Small intestine (tissue), 7 donors: ENCODE data around the gene C18orf63. TPM values are rescaled to one million over a fixed set of nuclear protein-coding genes. Genes with fewer than 3 reads are reported as not detected.
A peak's percentile ranks its signal among the peaks of the same experiment; 100 is the strongest.
"Not testable (repeated sequence)": the region's sequence is repeated elsewhere in the genome, so short reads cannot be mapped to it uniquely, and the experiment has no call there.

ENCODE experiments used
- DNase-seq, 2 donors: peaks; one replicate each; pipeline versions ENCODE4 v3.0.0 to v3.0.0-alpha.2; 2013
- FAIRE-seq: peaks from 2 replicates; lab custom pipeline; 2012; peaks lifted over from hg19 to GRCh38; lab: Jason Lieb, UNC
- H3K27ac ChIP-seq, 3 donors: one replicate each; pipeline ENCODE4 v1.5.1; 2013; ENCODE audit warnings: low read length in 2 of 3, mild to moderate bottlenecking in 2 of 3, control low read depth in 1 of 3, inconsistent platforms in 1 of 3, low read depth in 1 of 3, moderate library complexity in 1 of 3
- H3K27me3 ChIP-seq, 3 donors: one replicate each; pipeline ENCODE4 v1.6.1; 2013; ENCODE audit warnings: low read length in 3 of 3, inconsistent platforms in 1 of 3; ENCODE audit not compliant: control insufficient read depth in 3 of 3, insufficient read depth in 3 of 3
- H3K36me3 ChIP-seq, 3 donors: one replicate each; pipeline ENCODE4 v1.6.1; 2013; ENCODE audit warnings: low read length in 3 of 3, inconsistent platforms in 1 of 3, low read depth in 1 of 3, mild to moderate bottlenecking in 1 of 3, moderate library complexity in 1 of 3; ENCODE audit not compliant: control insufficient read depth in 3 of 3, insufficient read depth in 2 of 3
- H3K4me1 ChIP-seq, 3 donors: one replicate each; pipeline ENCODE4 v1.6.1; 2013; ENCODE audit warnings: low read length in 2 of 3, inconsistent platforms in 1 of 3, low read depth in 1 of 3, mild to moderate bottlenecking in 1 of 3, moderate library complexity in 1 of 3; ENCODE audit not compliant: control insufficient read depth in 3 of 3, insufficient read depth in 2 of 3
- H3K4me3 ChIP-seq, 3 donors: one replicate each; pipeline ENCODE4 v1.5.1; 2013; ENCODE audit warnings: low read length in 3 of 3, control low read depth in 1 of 3, inconsistent platforms in 1 of 3, low read depth in 1 of 3, mild to moderate bottlenecking in 1 of 3, moderate library complexity in 1 of 3
- H3K9me3 ChIP-seq, 2 donors: one replicate each; pipeline ENCODE4 v1.6.1; 2013; ENCODE audit warnings: low read depth in 1 of 2, low read length in 1 of 2; ENCODE audit not compliant: control insufficient read depth in 2 of 2, insufficient read depth in 1 of 2
- WGBS, 3 donors: extraction: QIAGEN DNeasy Blood & Tissue Kit; methylation state at CpG; one replicate each; pipeline ENCODE4 v1.1.7; 2013; 5-methylcytosine and 5-hydroxymethylcytosine counted together
- polyA plus RNA-seq, 4 donors: library from polyadenylated mRNA; stranded (reverse) in 3 of 4; unstranded in 1 of 4; fragments of 200-250 nt in 3 of 4; fragments of 120-200 nt in 1 of 4; gene quantifications; one replicate each; pipeline versions ENCODE4 v1.2.1 to v1.2.3, GENCODE V29; 2013
- donor health status: healthy with polysubstance abuse.
- donor health status: control.
- donor health status: control.
- donor health status: Bipolar disorder and iron deficiency.
- donor health status: healthy.

The C18orf63 gene
- polyA plus RNA-seq, 4 donors: not detected

DNA sequence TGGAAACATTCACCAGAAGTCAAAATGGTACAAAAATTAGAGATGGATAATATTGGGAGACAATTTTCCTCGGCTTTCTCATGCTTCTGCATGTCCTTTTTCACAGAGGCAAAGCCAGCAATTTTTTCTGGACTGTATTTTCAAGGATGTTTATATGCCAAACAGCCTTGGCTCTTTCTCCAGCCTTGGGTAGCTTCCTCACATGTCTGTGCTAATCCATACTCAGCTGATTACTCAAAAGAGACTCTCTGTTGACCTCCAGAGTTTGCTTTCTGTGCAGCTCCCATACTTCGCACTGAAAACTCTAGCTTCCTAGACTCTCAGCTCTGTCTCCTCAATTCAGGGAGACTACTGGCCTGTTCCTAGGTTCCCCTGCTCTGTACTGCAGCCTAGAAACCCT is 10.6 kb downstream of the C18orf63 start:
- 37 to 78% (median 60%) methylated on average over 2 of the region's 2 CpGs for WGBS, 3 donors
- Histone ChIP-seq H3K9me3 (no peaks in the 10 kb centered on the region), H3K27me3 (no peaks in the 10 kb centered on the region), H3K4me3 (no peak overlapping the region), H3K4me1 (peaks cover 0 to 16% (median 0%) of the 10 kb centered on the region in 3 donors), H3K27ac (no peak overlapping the region), H3K36me3 (no peaks in the 10 kb centered on the region)
- DNase-seq (no peak), FAIRE-seq (no peak)

GRCh38 chr18:74326791-74327190 is 11.2 kb downstream of the C18orf63 start:
- FAIRE-seq, H3K4me3 ChIP-seq, DNase-seq, H3K36me3 ChIP-seq, H3K27me3 ChIP-seq, H3K27ac ChIP-seq, H3K9me3 ChIP-seq: not testable (repeated sequence)
- H3K4me1 ChIP-seq: peaks cover 0 to 16% (median 0%) of the 10 kb centered on the region in 3 donors
- WGBS, 3 donors: 91 to 98% (median 94%) methylated on average over 3 of the region's 3 CpGs

DNA sequence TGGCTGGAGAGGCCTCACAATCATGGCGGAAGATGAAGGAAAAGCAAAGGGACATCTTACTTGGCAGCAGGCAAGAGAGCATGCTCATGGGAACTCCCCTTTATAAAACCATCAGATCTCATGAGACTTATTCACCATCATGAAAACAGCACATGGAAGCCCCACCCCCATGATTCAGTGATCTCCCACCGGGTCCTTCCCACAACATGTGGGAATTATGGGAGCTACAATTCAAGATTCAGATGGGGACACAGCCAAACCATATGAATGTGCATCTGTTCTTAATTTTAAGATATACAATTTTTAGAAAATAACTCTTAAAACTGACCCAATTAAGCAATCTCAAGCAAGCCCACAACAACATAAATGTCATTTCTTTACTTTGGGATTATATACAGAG is 12.6 kb downstream of the C18orf63 start:
- Histone ChIP-seq H3K4me1 (peaks cover 0 to 16% (median 0%) of the 10 kb centered on the region in 3 donors), H3K27ac (no peak overlapping the region), H3K9me3 (no peaks in the 10 kb centered on the region), H3K27me3 (peaks cover 0 to 1% (median 0%) of the 10 kb centered on the region in 3 donors), H3K4me3 (no peak overlapping the region), H3K36me3 (no peaks in the 10 kb centered on the region)
- FAIRE-seq: no peak
- DNase-seq: no peak
- WGBS, 3 donors: 79 to 88% (median 87%) methylated on average over 2 of the region's 2 CpGs

DNA sequence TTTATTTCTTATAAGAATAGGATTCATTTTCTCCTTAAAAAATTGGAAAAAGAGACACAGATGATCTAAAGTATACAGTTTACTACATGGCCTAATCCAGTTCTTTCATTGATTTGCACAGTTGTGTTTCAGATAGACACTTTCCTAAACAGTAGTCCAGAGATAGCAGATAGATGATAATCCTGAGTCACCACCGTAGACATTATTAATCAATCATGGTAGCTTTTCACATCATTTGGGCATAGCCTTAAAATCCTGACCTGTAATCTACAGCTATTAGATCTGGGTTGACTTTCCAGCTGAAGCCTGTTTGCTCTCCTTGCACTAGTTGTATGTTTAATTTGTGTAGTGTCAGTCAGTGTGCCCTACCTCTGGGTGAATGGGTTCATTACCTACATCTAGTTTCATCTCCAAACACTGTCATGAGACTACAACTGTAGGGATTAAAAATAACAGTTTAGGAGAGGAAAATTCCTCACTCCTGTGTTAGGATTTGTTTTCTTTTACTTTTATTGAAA is 14.1 kb downstream of the C18orf63 start:
- no peak overlapping the region for H3K27ac ChIP-seq
- DNase-seq (no peak), FAIRE-seq (no peak)
- WGBS, 3 donors: 72 to 89% (median 76%) methylated on average over 1 of the region's 1 CpG
- peak overlapping the region in 1 of 3 donors; percentile 15 for H3K4me3 ChIP-seq
- peaks cover 0 to 1% (median 0%) of the 10 kb centered on the region in 3 donors for H3K27me3 ChIP-seq
- H3K9me3 ChIP-seq: no peaks in the 10 kb centered on the region
- no peaks in the 10 kb centered on the region for H3K36me3 ChIP-seq
- H3K4me1 ChIP-seq: peaks cover 0 to 14% (median 0%) of the 10 kb centered on the region in 3 donors

- H3K4me1 ChIP-seq: peaks cover 0 to 11% (median 0%) of the 10 kb centered on the region in 3 donors
- peak in 1 of 2 donors; percentile 18 for DNase-seq
- no peaks in the 10 kb centered on the region for H3K9me3 ChIP-seq
- no peaks in the 10 kb centered on the region for H3K36me3 ChIP-seq
- FAIRE-seq: no peak
- H3K4me3 ChIP-seq: no peak overlapping the region
- peaks cover 0 to 1% (median 0%) of the 10 kb centered on the region in 3 donors for H3K27me3 ChIP-seq
- no peak overlapping the region for H3K27ac ChIP-seq
- 45 to 62% (median 62%) methylated on average over 2 of the region's 2 CpGs for WGBS, 3 donors
Measured at GRCh38 chr18:74331404-74331803, 15.8 kb downstream of the C18orf63 start.

DNA sequence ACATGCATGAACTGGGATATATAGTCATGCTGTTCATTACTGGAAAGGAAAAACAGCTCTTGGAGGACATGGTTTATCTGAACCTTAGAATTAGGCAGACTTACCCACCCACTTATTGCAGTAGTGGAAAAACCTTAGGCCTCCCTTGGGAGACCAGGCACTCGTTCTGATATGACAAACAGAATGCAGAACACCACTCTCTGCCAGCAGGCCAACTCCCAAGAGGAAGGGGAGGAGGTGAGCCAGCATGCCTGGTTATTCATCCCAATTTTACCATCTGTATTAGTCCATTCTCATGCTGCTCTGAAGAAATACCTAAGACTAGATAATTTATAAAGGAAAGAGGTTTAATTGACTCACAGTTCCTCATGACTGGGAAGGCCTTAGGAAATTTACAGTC is 17.5 kb downstream of the C18orf63 start:
- Histone ChIP-seq H3K4me1 (no peaks in the 10 kb centered on the region), H3K4me3 (no peak overlapping the region), H3K27me3 (peaks cover 0 to 1% (median 0%) of the 10 kb centered on the region in 3 donors), H3K27ac (no peak overlapping the region), H3K36me3 (no peaks in the 10 kb centered on the region), H3K9me3 (no peaks in the 10 kb centered on the region)
- FAIRE-seq (no peak), DNase-seq (no peak)
- WGBS, 3 donors: 31 to 65% (median 61%) methylated on average over 1 of the region's 1 CpG

- no peak overlapping the region for H3K27ac ChIP-seq
- H3K9me3 ChIP-seq: no peaks in the 10 kb centered on the region
- no peak for FAIRE-seq
Measured at GRCh38 chr18:74334242-74334893, 18.7 kb downstream of the C18orf63 start.

DNA sequence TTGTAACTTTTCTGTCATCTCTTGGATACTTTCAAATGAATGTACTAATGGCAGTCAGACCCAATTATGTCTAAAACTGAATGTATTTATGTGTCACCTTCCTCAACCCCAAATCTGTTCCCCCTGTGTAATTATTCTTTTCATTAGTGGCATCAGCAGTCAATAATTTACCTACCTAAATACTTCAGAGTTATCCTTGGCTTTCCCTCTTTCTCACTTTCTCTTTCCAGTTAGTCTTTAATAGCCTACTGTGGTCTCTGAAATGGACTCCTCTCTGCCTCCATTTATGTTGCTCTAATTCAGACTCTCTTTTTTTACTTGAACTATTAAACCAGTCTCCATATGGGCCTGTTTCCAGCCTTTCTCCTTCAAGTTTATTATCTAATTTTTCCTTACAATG is 21.0 kb downstream of the C18orf63 start:
- FAIRE-seq (no peak), DNase-seq (no peak)
- Histone ChIP-seq H3K4me1 (no peaks in the 10 kb centered on the region), H3K4me3 (no peak overlapping the region), H3K9me3 (no peaks in the 10 kb centered on the region), H3K27ac (no peak overlapping the region), H3K27me3 (peaks cover 0 to 1% (median 0%) of the 10 kb centered on the region in 3 donors), H3K36me3 (no peaks in the 10 kb centered on the region)

More at GRCh38 chr18:74334242-74334893, 18.7 kb downstream of the C18orf63 start:
- H3K36me3 ChIP-seq: no peaks in the 10 kb centered on the region
- H3K4me3 ChIP-seq: no peak overlapping the region
- no peaks in the 10 kb centered on the region for H3K4me1 ChIP-seq
- H3K27me3 ChIP-seq: peaks cover 0 to 1% (median 0%) of the 10 kb centered on the region in 3 donors
- no peak for DNase-seq
